H7 (cell line): ENCODE data around the gene PLD1. TPM values are rescaled to one million over a fixed set of nuclear protein-coding genes. Genes with fewer than 3 reads are reported as not detected.
"Not testable (repeated sequence)": the region's sequence is repeated elsewhere in the genome, so short reads cannot be mapped to it uniquely, and the experiment has no call there.

ENCODE experiments used
- DNase-seq: peaks from one replicate; pipeline ENCODE4 v3.0.0; 2012
- H3K27me3 ChIP-seq: 2 replicates; pipeline ENCODE4 v1.6.0; 2011; ENCODE audit warnings: mild to moderate bottlenecking, low read length; ENCODE audit not compliant: control insufficient read depth, insufficient read depth
- H3K36me3 ChIP-seq: replicated peaks from 2 replicates; pipeline ENCODE4 v1.5.1; 2011; ENCODE audit warnings: low read length; ENCODE audit not compliant: control insufficient read depth, insufficient read depth
- H3K4me3 ChIP-seq: 2 replicates; pipeline ENCODE4 v1.5.1; 2011; ENCODE audit warnings: low read depth, mild to moderate bottlenecking, control low read depth, low read length, moderate library complexity; ENCODE audit not compliant: insufficient read depth
- total RNA-seq: library from RNA; depleted of rRNA; stranded (reverse); fragments of >200 nt; shearing (Covaris generic); gene quantifications from 2 replicates; pipeline ENCODE4 v1.2.3, GENCODE V29; 2014

The PLD1 gene
- total RNA-seq, 1 experiment from 2014 or later = 2.3 TPM

- not testable (repeated sequence) for H3K4me3 ChIP-seq, H3K36me3 ChIP-seq, DNase-seq
- peaks cover 19% of the 10 kb centered on the region for H3K27me3 ChIP-seq
Observed at GRCh38 chr3:171814662-171815061, 4.4 kb upstream of the PLD1 start.

GRCh38 chr3:171813897-171814460, 3.7 kb upstream of the PLD1 start:
- DNase-seq = no peak
- peaks cover 25% of the 10 kb centered on the region for H3K27me3 ChIP-seq

GRCh38 chr3:171813278-171813896, 3.1 kb upstream of the PLD1 start:
- no peak for DNase-seq
- Histone ChIP-seq H3K4me3 (no peak overlapping the region), H3K36me3 (no peaks in the 10 kb centered on the region), H3K27me3 (peaks cover 25% of the 10 kb centered on the region)

More at GRCh38 chr3:171813897-171814460, 3.7 kb upstream of the PLD1 start:
- Histone ChIP-seq H3K4me3 (no peak overlapping the region), H3K36me3 (no peaks in the 10 kb centered on the region)

- no peak for DNase-seq
- Histone ChIP-seq H3K27me3 (peaks cover 25% of the 10 kb centered on the region), H3K36me3 (no peaks in the 10 kb centered on the region), H3K4me3 (no peak overlapping the region)
Observed at GRCh38 chr3:171812811-171813210, 2.5 kb upstream of the PLD1 start.

GRCh38 chr3:171811913-171812335, 1.6 kb upstream of the PLD1 start:
- Histone ChIP-seq H3K4me3 (no peak overlapping the region), H3K27me3 (peaks cover 25% of the 10 kb centered on the region), H3K36me3 (no peaks in the 10 kb centered on the region)
- no peak for DNase-seq

- no peak for DNase-seq
- Histone ChIP-seq H3K4me3 (no peak overlapping the region), H3K36me3 (no peaks in the 10 kb centered on the region), H3K27me3 (peaks cover 25% of the 10 kb centered on the region)
Observed at GRCh38 chr3:171811295-171811912, 1.1 kb upstream of the PLD1 start.

- H3K4me3 ChIP-seq = peak overlapping the region; percentile 81
- no peaks in the 10 kb centered on the region for H3K36me3 ChIP-seq
- DNase-seq = no peak
- H3K27me3 ChIP-seq = peaks cover 25% of the 10 kb centered on the region
Observed at GRCh38 chr3:171810629-171811294, 479 bp upstream of the PLD1 start.

GRCh38 chr3:171809611-171809860, 747 bp downstream of the PLD1 start:
- DNase-seq = peak; percentile 74
- Histone ChIP-seq H3K27me3 (peaks cover 25% of the 10 kb centered on the region), H3K4me3 (peak overlapping the region; percentile 81), H3K36me3 (no peaks in the 10 kb centered on the region)

GRCh38 chr3:171807806-171808205, 2.5 kb downstream of the PLD1 start:
- Histone ChIP-seq H3K36me3 (no peaks in the 10 kb centered on the region), H3K27me3 (peaks cover 25% of the 10 kb centered on the region), H3K4me3 (no peak overlapping the region)
- no peak for DNase-seq

GRCh38 chr3:171807129-171807675, 3.1 kb downstream of the PLD1 start:
- no peaks in the 10 kb centered on the region for H3K36me3 ChIP-seq
- peaks cover 25% of the 10 kb centered on the region for H3K27me3 ChIP-seq
- no peak for DNase-seq
- no peak overlapping the region for H3K4me3 ChIP-seq

- peaks cover 23% of the 10 kb centered on the region for H3K27me3 ChIP-seq
- H3K36me3 ChIP-seq = no peaks in the 10 kb centered on the region
- no peak overlapping the region for H3K4me3 ChIP-seq
- DNase-seq = no peak
Observed at GRCh38 chr3:171806200-171807128, 3.8 kb downstream of the PLD1 start.

- no peak for DNase-seq
- no peaks in the 10 kb centered on the region for H3K36me3 ChIP-seq
- H3K4me3 ChIP-seq = no peak overlapping the region
- peaks cover 15% of the 10 kb centered on the region for H3K27me3 ChIP-seq
Observed at GRCh38 chr3:171805687-171806086, 4.6 kb downstream of the PLD1 start.

- Histone ChIP-seq H3K27me3 (peaks cover 7% of the 10 kb centered on the region), H3K36me3 (no peaks in the 10 kb centered on the region), H3K4me3 (no peak overlapping the region)
- no peak for DNase-seq
Observed at GRCh38 chr3:171804618-171805389, 5.5 kb downstream of the PLD1 start.
